GM23248 (cell line): ENCODE data around the gene TTLL8.

ENCODE experiments used
- EZH2 ChIP-seq: fragments of 200-600 bp; sonication (generic); IDR thresholded peaks from 2 replicates; pipeline ENCODE4 v1.6.1; 2018; ENCODE audit warnings: antibody characterized with exemption, mild to moderate bottlenecking; ENCODE audit not compliant: insufficient read depth, poor library complexity, severe bottlenecking
- EZH2phosphoT487 ChIP-seq: fragments of 200-600 bp; sonication (generic); IDR thresholded peaks from 2 replicates; pipeline ENCODE4 v1.6.1; 2018; ENCODE audit warnings: antibody characterized with exemption, moderate library complexity, mild to moderate bottlenecking, low read depth; ENCODE audit not compliant: insufficient read depth

- TF ChIP-seq EZH2 (no peak), EZH2phosphoT487 (no peak)
Measured at GRCh38 chr22:50022171-50022819, 35.8 kb downstream of the TTLL8 start.
